ENCODE results near the gene AGK.

AGK gene

GRCh38 chr7:141551094-141551781, at the start of gene AGK:
TSS of gene AGK (plus strand) at chr7:141551410. CDS start at chr7:141555467, 4,057 bp downstream.
- peak; percentile 89 for DNase-seq

- no peak for DNase-seq
Measured at GRCh38 chr7:141501451-141501850, 49.8 kb upstream of the AGK start.

GRCh38 chr7:141511316-141511675, 39.9 kb upstream of the AGK start:
- DNase-seq: no peak

GRCh38 chr7:141511676-141512396, 39.4 kb upstream of the AGK start:
- no peak for DNase-seq

- DNase-seq: peak; percentile 19
Measured at GRCh38 chr7:141512597-141512996, 38.6 kb upstream of the AGK start.

- no peak for DNase-seq
Measured at GRCh38 chr7:141513720-141514119, 37.5 kb upstream of the AGK start.

- DNase-seq: no peak
Measured at GRCh38 chr7:141515941-141516340, 35.3 kb upstream of the AGK start.

- DNase-seq: no peak
Measured at GRCh38 chr7:141519623-141520022, 31.6 kb upstream of the AGK start.

- peak; percentile 23 for DNase-seq
Measured at GRCh38 chr7:141522657-141523342, 28.4 kb upstream of the AGK start.

- DNase-seq: no peak
Measured at GRCh38 chr7:141525973-141526514, 25.2 kb upstream of the AGK start.

- DNase-seq: no peak
Measured at GRCh38 chr7:141527076-141527475, 24.1 kb upstream of the AGK start.

- DNase-seq: no peak
Measured at GRCh38 chr7:141528399-141528798, 22.8 kb upstream of the AGK start.

- peak; percentile 73 for DNase-seq
Measured at GRCh38 chr7:141533149-141533949, 17.9 kb upstream of the AGK start.

GRCh38 chr7:141534757-141535737, 16.2 kb upstream of the AGK start:
- DNase-seq: no peak

- DNase-seq: no peak
Measured at GRCh38 chr7:141537906-141538305, 13.3 kb upstream of the AGK start.

GRCh38 chr7:141541375-141541774, 9.8 kb upstream of the AGK start:
- no peak for DNase-seq

- no peak for DNase-seq
Measured at GRCh38 chr7:141544831-141545230, 6.4 kb upstream of the AGK start.

GRCh38 chr7:141549582-141549981, 1.6 kb upstream of the AGK start:
- DNase-seq: no peak

- peak; percentile 6 for DNase-seq
Measured at GRCh38 chr7:141550386-141551093, 670 bp upstream of the AGK start.

GRCh38 chr7:141551782-141552181, 572 bp downstream of the AGK start:
- DNase-seq: peak; percentile 32

GRCh38 chr7:141557360-141557759, 6.2 kb downstream of the AGK start:
- no peak for DNase-seq

Data from activated CD4-positive, alpha-beta T cell treated with anti-CD3 and anti-CD28 coated beads, Interleukin-2, Interleukin-6, amounts not matched to agents 100 ng/mL and 50 ng/mL, durations not matched to agents 16 hours and 8 hours (primary cell).